Ascending aorta (tissue), 2 donors: Measurements from ENCODE around the gene CDKN2B. TPM values are rescaled to one million over a fixed set of nuclear protein-coding genes. Genes with fewer than 3 reads are reported as not detected.

Experiments used
- DNase-seq, 2 donors: peaks; one replicate each; pipeline ENCODE4 v3.0.0-alpha.2; 2019; ENCODE audit warnings: low spot score in 2 of 2
- H3K27ac ChIP-seq, 2 donors: fragments of 200-600 bp; sonication (generic); one replicate each; pipeline ENCODE4 v1.5.1; 2016 to 2017; ENCODE audit warnings: mild to moderate bottlenecking in 1 of 2
- H3K27me3 ChIP-seq: fragments of 200-600 bp; sonication (generic); one replicate; pipeline ENCODE4 v1.5.1; 2017
- H3K36me3 ChIP-seq, 2 donors: fragments of 200-600 bp; sonication (generic); one replicate each; pipeline ENCODE4 v1.5.1; 2016
- H3K4me1 ChIP-seq, 2 donors: fragments of 200-600 bp; sonication (generic); one replicate each; pipeline ENCODE4 v1.5.1; 2016 to 2017; ENCODE audit warnings: mild to moderate bottlenecking in 1 of 2
- H3K4me3 ChIP-seq, 2 donors: fragments of 200-600 bp; sonication (generic); one replicate each; pipeline ENCODE4 v1.5.1; 2016 to 2017; ENCODE audit warnings: mild to moderate bottlenecking in 1 of 2
- H3K9me3 ChIP-seq, 2 donors: fragments of 200-600 bp; sonication (generic); one replicate each; pipeline ENCODE4 v1.5.1; 2016
- CTCF ChIP-seq, 3 experiments: fragments of 200-600 bp in 2 of 3; fragments of 450-650 bp in 1 of 3; sonication (generic) in 2 of 3; IDR thresholded peaks; one replicate each; pipeline ENCODE4 v1.5.1; 2016 to 2019; ENCODE audit warnings: antibody characterized with exemption in 3 of 3, mild to moderate bottlenecking in 1 of 3, moderate library complexity in 1 of 3
- intact Hi-C: fragments of 100-400 bp; cut with DNase I; formaldehyde crosslinking; loops from one replicate; pipeline ENCODE4 v1.15.1; 2023
- total RNA-seq: library from RNA; depleted of rRNA; stranded (reverse); fragments of >200 nt; gene quantifications from one replicate; pipeline ENCODE4 v1.1.0, GENCODE V29; 2016

Gene CDKN2B
- total RNA-seq, 1 donor from 2014 or later = 11.4 TPM

GRCh38 chr9:22033012-22033630, 24.0 kb upstream of the CDKN2B start:
- Histone ChIP-seq H3K4me3 (no peak overlapping the region), H3K9me3 (no peaks in the 10 kb centered on the region), H3K27me3 (no peaks in the 10 kb centered on the region), H3K4me1 (no peaks in the 10 kb centered on the region), H3K27ac (no peak overlapping the region), H3K36me3 (no peaks in the 10 kb centered on the region)
- intact Hi-C loops = no loop called here
- no peak for DNase-seq
- no peak for TF ChIP-seq CTCF (IDR thresholded peaks at IDR 0.05)

GRCh38 chr9:22031655-22032411, 22.7 kb upstream of the CDKN2B start:
- H3K27ac ChIP-seq = no peak overlapping the region
- intact Hi-C loops = no loop called here
- H3K9me3 ChIP-seq = no peaks in the 10 kb centered on the region
- H3K27me3 ChIP-seq = no peaks in the 10 kb centered on the region
- no peaks in the 10 kb centered on the region for H3K36me3 ChIP-seq
- H3K4me3 ChIP-seq = no peak overlapping the region
- no peaks in the 10 kb centered on the region for H3K4me1 ChIP-seq
- DNase-seq = no peak
- TF ChIP-seq CTCF (IDR thresholded peaks at IDR 0.05) = no peak

GRCh38 chr9:22030101-22030598, 21.0 kb upstream of the CDKN2B start:
- Histone ChIP-seq H3K27me3 (no peaks in the 10 kb centered on the region), H3K36me3 (no peaks in the 10 kb centered on the region), H3K4me3 (no peak overlapping the region), H3K9me3 (no peaks in the 10 kb centered on the region), H3K27ac (no peak overlapping the region), H3K4me1 (no peaks in the 10 kb centered on the region)
- intact Hi-C loops = no loop called here
- no peak for TF ChIP-seq CTCF (IDR thresholded peaks at IDR 0.05)
- DNase-seq = no peak

DNA sequence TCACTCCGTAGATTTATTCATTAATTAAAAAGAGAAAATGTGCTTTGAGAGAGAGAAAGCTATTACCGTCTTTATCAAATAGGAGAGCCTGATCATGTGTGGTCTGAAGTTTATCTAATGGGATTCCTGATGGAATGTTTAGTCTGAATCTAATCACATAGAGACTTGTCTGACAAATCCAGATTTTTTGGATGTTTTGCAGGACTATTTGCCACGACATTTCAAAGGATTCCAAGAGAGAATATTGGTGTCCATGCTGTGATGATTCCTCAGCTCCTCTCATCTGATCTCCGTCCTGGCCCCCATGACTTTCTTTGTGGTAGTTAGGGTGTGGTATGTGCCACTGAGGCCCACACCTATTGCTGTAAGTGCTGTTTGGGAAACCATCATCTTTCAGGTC, 20.1 kb upstream of the CDKN2B start:
- no peak for DNase-seq
- intact Hi-C loops = no loop called here

DNA sequence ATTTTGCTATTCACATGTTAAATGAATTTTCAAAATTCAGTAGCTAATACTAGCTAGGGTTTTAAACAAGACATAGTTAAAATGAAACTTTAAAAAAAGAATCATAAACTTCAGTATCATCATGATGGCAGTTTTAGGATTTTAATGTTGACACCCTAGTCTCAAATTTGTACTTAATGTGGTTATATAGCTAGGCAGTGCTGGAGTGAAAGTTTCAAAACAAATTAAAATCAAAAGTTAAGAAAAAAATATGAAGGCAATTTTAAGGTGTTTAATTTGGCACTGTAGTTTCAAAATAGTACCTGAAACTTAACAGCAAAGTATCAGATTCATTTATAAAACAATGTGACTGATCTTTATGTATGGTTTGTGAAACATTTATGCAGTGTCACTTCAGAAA, 19.3 kb upstream of the CDKN2B start:
- TF ChIP-seq CTCF (IDR thresholded peaks at IDR 0.05) = no peak
- Histone ChIP-seq H3K4me1 (no peaks in the 10 kb centered on the region), H3K36me3 (no peaks in the 10 kb centered on the region), H3K27ac (no peak overlapping the region), H3K9me3 (no peaks in the 10 kb centered on the region), H3K27me3 (no peaks in the 10 kb centered on the region), H3K4me3 (no peak overlapping the region)
- no peak for DNase-seq
- intact Hi-C loops = no loop called here

More for the DNA sequence above, 20.1 kb upstream of the CDKN2B start:
- Histone ChIP-seq H3K9me3 (no peaks in the 10 kb centered on the region), H3K4me1 (no peaks in the 10 kb centered on the region), H3K4me3 (no peak overlapping the region), H3K36me3 (no peaks in the 10 kb centered on the region), H3K27ac (no peak overlapping the region), H3K27me3 (no peaks in the 10 kb centered on the region)
- TF ChIP-seq CTCF (IDR thresholded peaks at IDR 0.05) = no peak
